Activated naive CD4-positive, alpha-beta T cell treated with anti-CD3 and anti-CD28 coated beads for 36 hours (primary cell): Measurements from ENCODE around the gene TMEM106C. TPM values are rescaled to one million over a fixed set of nuclear protein-coding genes. Genes with fewer than 3 reads are reported as not detected.

Experiments
- CTCF ChIA-PET: fragments of 350-600 bp; sonication (Branson Sonifier 250); formaldehyde crosslinking; loops from one replicate; lab custom pipeline; 2021; ENCODE audit warnings: antibody characterized with exemption; lab: Charles Lee
- DNase-seq: peaks from one replicate; pipeline ENCODE4 v3.0.0-alpha.2; 2020
- H3K27ac Mint-ChIP-seq: one replicate; pipeline ENCODE4 v1.8.0; 2021; ENCODE audit warnings: mild to moderate bottlenecking, mixed read lengths
- H3K27me3 Mint-ChIP-seq: one replicate; pipeline ENCODE4 v1.8.0; 2021; ENCODE audit warnings: low read depth, mixed read lengths
- H3K36me3 Mint-ChIP-seq: one replicate; pipeline ENCODE4 v1.8.0; 2021; ENCODE audit warnings: low read depth, mixed read lengths
- H3K4me1 Mint-ChIP-seq: one replicate; pipeline ENCODE4 v1.8.0; 2021; ENCODE audit warnings: low read depth, mixed read lengths
- H3K4me3 Mint-ChIP-seq: one replicate; pipeline ENCODE4 v1.8.0; 2021; ENCODE audit warnings: mild to moderate bottlenecking, moderate library complexity, mixed read lengths
- H3K9me3 Mint-ChIP-seq: one replicate; pipeline ENCODE4 v1.8.0; 2021; ENCODE audit warnings: mixed read lengths
- intact Hi-C: fragments of 100-400 bp; cut with micrococcal nuclease; formaldehyde crosslinking; loops from one replicate; pipeline ENCODE4 v1.15.1; 2023
- total RNA-seq, 2 experiments: library from RNA; stranded (reverse); gene quantifications; one replicate each; pipeline ENCODE4 v1.2.3, GENCODE V29; 2021

The TMEM106C gene
- total RNA-seq, 2 experiments from 2014 or later: 226 to 247 TPM

- Mint-ChIP-seq H3K4me3 (no peak overlapping the region), H3K9me3 (no peaks in the 10 kb centered on the region), H3K36me3 (no peaks in the 10 kb centered on the region), H3K27me3 (peaks cover 10% of the 10 kb centered on the region), H3K4me1 (no peaks in the 10 kb centered on the region), H3K27ac (no peak overlapping the region)
- CTCF ChIA-PET: interaction anchor here (0.6 to 1.3 kb wide), 3 partner anchors 75 to 290 kb away, joined by 3 to 4 read pairs (median 3); no protein-coding TSS in a partner anchor
- DNase-seq: peak; percentile 60
- intact Hi-C loops: no loop called here
These were observed 21.4 kb upstream of the TMEM106C start for GRCh38 chr12:47941871-47942613.

GRCh38 chr12:47942614-47943225, 20.7 kb upstream of the TMEM106C start:
- no peaks in the 10 kb centered on the region for H3K36me3 Mint-ChIP-seq
- no peak overlapping the region for H3K4me3 Mint-ChIP-seq
- H3K27ac Mint-ChIP-seq: no peak overlapping the region
- no peak for DNase-seq
- intact Hi-C loops: no loop called here
- no peaks in the 10 kb centered on the region for H3K9me3 Mint-ChIP-seq
- H3K4me1 Mint-ChIP-seq: no peaks in the 10 kb centered on the region
- CTCF ChIA-PET: interaction anchor here (0.6 to 1.3 kb wide), 2 partner anchors 75 to 246 kb away, joined by 3 to 4 read pairs; no protein-coding TSS in a partner anchor
- peaks cover 10% of the 10 kb centered on the region for H3K27me3 Mint-ChIP-seq

DNA sequence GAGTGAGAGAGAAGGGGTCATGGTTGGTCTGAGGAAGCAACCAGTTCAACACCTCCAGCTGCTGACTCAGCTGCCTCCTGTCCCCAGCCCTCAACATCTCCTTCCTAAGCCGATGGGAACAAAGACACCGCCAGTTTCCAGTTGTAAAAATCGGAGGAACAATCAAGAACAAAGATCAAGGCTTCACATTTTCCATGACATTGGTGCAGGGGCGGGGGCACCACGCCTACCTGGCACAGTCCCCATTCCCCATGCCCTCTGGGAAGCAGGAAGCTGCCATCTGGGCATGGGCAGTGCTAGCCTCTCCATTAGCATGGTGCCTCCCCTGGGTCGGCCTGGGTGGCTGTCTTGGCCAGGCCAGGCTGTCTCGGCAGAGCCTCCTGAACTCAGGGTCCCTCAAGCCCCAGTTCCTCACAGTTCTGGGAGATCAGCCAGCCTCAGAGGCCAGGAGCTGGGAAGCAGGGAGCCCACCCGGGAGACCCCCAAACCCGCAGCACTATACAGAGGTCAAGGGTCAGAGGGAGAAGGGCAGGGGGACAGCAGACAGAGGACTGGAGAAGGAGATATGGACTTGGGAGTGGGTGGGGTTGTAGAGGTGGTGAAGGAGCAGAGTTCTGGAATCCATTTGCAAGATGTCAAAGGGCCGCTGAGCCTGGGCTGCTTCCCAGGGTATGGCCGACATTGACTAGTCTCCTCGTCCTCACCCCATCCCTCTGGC, 19.6 kb upstream of the TMEM106C start:
- intact Hi-C loops: no loop called here
- Mint-ChIP-seq H3K9me3 (no peaks in the 10 kb centered on the region), H3K27ac (no peak overlapping the region), H3K36me3 (no peaks in the 10 kb centered on the region), H3K4me3 (no peak overlapping the region), H3K4me1 (no peaks in the 10 kb centered on the region), H3K27me3 (peaks cover 10% of the 10 kb centered on the region)
- CTCF ChIA-PET: interaction anchor here (0.7 to 1.0 kb wide), 2 partner anchors 104 to 1647 kb away, joined by 3 read pairs; no protein-coding TSS in a partner anchor
- DNase-seq: no peak

DNA sequence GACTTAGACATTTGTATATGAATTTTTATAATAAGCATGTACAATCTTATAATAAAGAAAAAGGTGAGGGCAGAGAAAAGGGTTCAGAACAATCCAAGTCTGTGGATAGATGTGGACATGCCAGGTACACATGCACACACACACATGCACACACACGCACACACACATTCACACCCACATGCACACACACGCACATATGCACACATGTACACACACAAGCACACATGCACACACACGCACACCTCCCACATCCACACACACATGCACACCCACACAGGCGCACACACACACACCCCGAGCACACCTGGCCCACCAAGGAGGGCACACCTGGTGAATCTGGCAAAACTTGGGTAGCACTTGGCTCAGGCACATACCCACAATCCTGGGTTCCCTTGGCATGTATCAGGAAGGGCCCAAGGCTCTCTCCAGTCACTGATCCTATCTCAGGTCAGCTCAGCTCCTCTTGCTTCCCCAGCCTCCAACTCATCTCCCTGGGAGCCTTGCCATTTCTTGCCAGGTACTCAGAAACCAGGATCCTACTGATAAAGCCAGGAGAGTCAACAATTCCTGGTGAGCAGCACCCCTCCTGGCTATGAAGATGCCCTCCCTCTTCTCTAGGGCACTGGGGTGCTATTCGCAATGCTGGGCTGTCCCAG, 18.6 kb upstream of the TMEM106C start:
- intact Hi-C loops: loop anchor here (5.0 kb wide), 2 partner anchors 203 to 222 kb away; no protein-coding TSS in a partner anchor
- no peaks in the 10 kb centered on the region for H3K36me3 Mint-ChIP-seq
- CTCF ChIA-PET: interaction anchor here (1.0 kb wide), 1 partner anchor 105 kb away, joined by 3 read pairs; no protein-coding TSS in a partner anchor
- peaks cover 4% of the 10 kb centered on the region for H3K4me1 Mint-ChIP-seq
- no peak for DNase-seq
- peaks cover 10% of the 10 kb centered on the region for H3K27me3 Mint-ChIP-seq
- no peaks in the 10 kb centered on the region for H3K9me3 Mint-ChIP-seq
- H3K4me3 Mint-ChIP-seq: no peak overlapping the region
- no peak overlapping the region for H3K27ac Mint-ChIP-seq

DNA sequence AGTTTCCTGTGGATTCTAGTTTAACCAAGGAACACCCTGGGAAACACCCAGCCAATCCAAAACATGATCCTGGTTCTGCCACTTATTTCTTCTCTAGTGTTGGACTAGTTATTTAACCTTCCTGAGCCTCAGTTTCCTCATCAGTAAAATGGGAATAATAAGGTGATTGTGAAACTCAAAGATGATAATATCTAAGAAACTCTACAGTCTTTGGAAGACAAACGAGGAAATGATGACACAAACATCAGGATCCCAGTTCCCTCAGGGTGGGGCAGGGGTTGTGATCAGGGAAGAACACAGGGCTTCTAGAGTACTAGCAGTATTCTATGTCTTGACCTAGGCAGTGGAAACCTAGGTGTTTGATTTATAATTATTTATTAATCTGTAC, 18.1 kb upstream of the TMEM106C start:
- peaks cover 4% of the 10 kb centered on the region for H3K4me1 Mint-ChIP-seq
- intact Hi-C loops: loop anchor here (5.0 kb wide), 2 partner anchors 203 to 222 kb away; no protein-coding TSS in a partner anchor

GRCh38 chr12:47946413-47947323, 16.7 kb upstream of the TMEM106C start:
- H3K27ac Mint-ChIP-seq: no peak overlapping the region
- intact Hi-C loops: loop anchor here (5.0 kb wide), 2 partner anchors 204 to 221 kb away; no protein-coding TSS in a partner anchor

More for the DNA sequence above, 18.1 kb upstream of the TMEM106C start:
- H3K9me3 Mint-ChIP-seq: no peaks in the 10 kb centered on the region
- H3K27me3 Mint-ChIP-seq: peaks cover 10% of the 10 kb centered on the region
- CTCF ChIA-PET: no interaction called here
- no peak overlapping the region for H3K4me3 Mint-ChIP-seq
- no peak for DNase-seq
- no peak overlapping the region for H3K27ac Mint-ChIP-seq
- no peaks in the 10 kb centered on the region for H3K36me3 Mint-ChIP-seq

GRCh38 chr12:47947341-47947740, 16.1 kb upstream of the TMEM106C start:
- CTCF ChIA-PET: interaction anchor here (0.7 to 4.0 kb wide), 4 partner anchors 15 to 184 kb away, joined by 3 to 25 read pairs (median 4); partner anchors contain the start of gene VDR
- H3K9me3 Mint-ChIP-seq: no peaks in the 10 kb centered on the region
- DNase-seq: no peak
- H3K36me3 Mint-ChIP-seq: no peaks in the 10 kb centered on the region
- no peak overlapping the region for H3K27ac Mint-ChIP-seq
- H3K4me3 Mint-ChIP-seq: no peak overlapping the region
- H3K27me3 Mint-ChIP-seq: peaks cover 3% of the 10 kb centered on the region
- H3K4me1 Mint-ChIP-seq: peaks cover 4% of the 10 kb centered on the region
- intact Hi-C loops: loop anchor here (5.0 kb wide), 2 partner anchors 205 to 220 kb away; no protein-coding TSS in a partner anchor

More at GRCh38 chr12:47946413-47947323, 16.7 kb upstream of the TMEM106C start:
- Mint-ChIP-seq H3K4me1 (peaks cover 4% of the 10 kb centered on the region), H3K36me3 (no peaks in the 10 kb centered on the region), H3K4me3 (no peak overlapping the region), H3K9me3 (no peaks in the 10 kb centered on the region), H3K27me3 (peaks cover 3% of the 10 kb centered on the region)
- CTCF ChIA-PET: interaction anchor here (0.7 to 4.0 kb wide), 5 partner anchors 12 to 183 kb away, joined by 3 to 25 read pairs (median 3); partner anchors contain the start of gene VDR
- DNase-seq: no peak

- DNase-seq: peak; percentile 72
- Mint-ChIP-seq H3K9me3 (no peaks in the 10 kb centered on the region), H3K4me1 (peaks cover 4% of the 10 kb centered on the region), H3K4me3 (no peak overlapping the region), H3K27ac (no peak overlapping the region), H3K36me3 (no peaks in the 10 kb centered on the region), H3K27me3 (no peaks in the 10 kb centered on the region)
- intact Hi-C loops: loop anchor here (1.0 to 5.0 kb wide), 5 partner anchors 44 to 235 kb away; no protein-coding TSS in a partner anchor
- CTCF ChIA-PET: interaction anchor here (0.6 to 4.0 kb wide), 26 partner anchors 12 to 803 kb away, joined by 3 to 25 read pairs (median 4); partner anchors contain the start of genes COL2A1, TMEM106C and VDR
These were observed 13.7 kb upstream of the TMEM106C start for GRCh38 chr12:47949441-47950341.

- Mint-ChIP-seq H3K9me3 (no peaks in the 10 kb centered on the region), H3K36me3 (no peaks in the 10 kb centered on the region), H3K27ac (no peak overlapping the region), H3K4me1 (peaks cover 4% of the 10 kb centered on the region), H3K4me3 (no peak overlapping the region), H3K27me3 (no peaks in the 10 kb centered on the region)
- no peak for DNase-seq
- CTCF ChIA-PET: interaction anchor here (0.8 to 3.6 kb wide), 9 partner anchors 11 to 217 kb away, joined by 3 to 17 read pairs (median 4); partner anchors contain the start of genes TMEM106C and VDR
- intact Hi-C loops: no loop called here
These were observed 12.4 kb upstream of the TMEM106C start for GRCh38 chr12:47950856-47951468.
